Measurements from ENCODE around the gene ACACB. TPM values are rescaled to one million over a fixed set of nuclear protein-coding genes. Genes with fewer than 3 reads are reported as not detected.

Gene ACACB
- total RNA-seq, 1 experiment from 2014 or later: 26.2 TPM

DNA sequence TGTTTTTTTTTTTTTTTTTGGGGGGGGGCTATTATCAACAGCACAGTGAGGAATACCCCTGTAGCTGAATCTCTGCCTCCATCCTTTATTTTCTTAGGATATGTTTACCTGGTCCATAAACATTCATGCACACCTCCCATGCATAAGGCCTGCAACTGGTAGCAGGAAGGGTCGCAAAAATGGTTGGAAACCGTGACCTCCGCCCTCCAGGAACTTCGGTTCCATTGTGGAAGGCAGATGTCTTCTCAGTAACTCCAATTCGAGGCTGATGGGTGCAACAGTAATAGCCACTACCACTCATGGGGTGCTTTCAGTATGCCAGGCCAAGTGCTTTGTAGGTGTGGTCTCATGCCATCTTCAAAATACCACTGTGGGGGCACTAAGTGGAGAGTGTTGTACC, 40.2 kb downstream of the ACACB start:
- Mint-ChIP-seq H3K9me3 (ENCODE audit: unreplicated experiment) (no peaks in the 10 kb centered on the region), H3K27ac (ENCODE audit: unreplicated experiment) (no peak overlapping the region), H3K27me3 (ENCODE audit: insufficient read depth, unreplicated experiment) (no peaks in the 10 kb centered on the region), H3K4me1 (ENCODE audit: low read depth, unreplicated experiment) (no peaks in the 10 kb centered on the region), H3K36me3 (ENCODE audit: insufficient read depth, unreplicated experiment) (no peaks in the 10 kb centered on the region), H3K4me3 (ENCODE audit: unreplicated experiment) (no peak overlapping the region)
- peaks cover 4% of the 10 kb centered on the region; the same call in 1 of the 2 replicates for H3K4me1 ChIP-seq
- no peaks in the 10 kb centered on the region for H3K27me3 ChIP-seq (replicated peaks; ENCODE audit: control insufficient read depth, insufficient read depth, low read length)
- H3K9me3 ChIP-seq: no peaks in the 10 kb centered on the region
- DNase-seq: no peak
- CTCF ChIA-PET: no interaction called here
- POLR2A ChIA-PET: no interaction called here
- TF ChIP-seq, protein P1, sequence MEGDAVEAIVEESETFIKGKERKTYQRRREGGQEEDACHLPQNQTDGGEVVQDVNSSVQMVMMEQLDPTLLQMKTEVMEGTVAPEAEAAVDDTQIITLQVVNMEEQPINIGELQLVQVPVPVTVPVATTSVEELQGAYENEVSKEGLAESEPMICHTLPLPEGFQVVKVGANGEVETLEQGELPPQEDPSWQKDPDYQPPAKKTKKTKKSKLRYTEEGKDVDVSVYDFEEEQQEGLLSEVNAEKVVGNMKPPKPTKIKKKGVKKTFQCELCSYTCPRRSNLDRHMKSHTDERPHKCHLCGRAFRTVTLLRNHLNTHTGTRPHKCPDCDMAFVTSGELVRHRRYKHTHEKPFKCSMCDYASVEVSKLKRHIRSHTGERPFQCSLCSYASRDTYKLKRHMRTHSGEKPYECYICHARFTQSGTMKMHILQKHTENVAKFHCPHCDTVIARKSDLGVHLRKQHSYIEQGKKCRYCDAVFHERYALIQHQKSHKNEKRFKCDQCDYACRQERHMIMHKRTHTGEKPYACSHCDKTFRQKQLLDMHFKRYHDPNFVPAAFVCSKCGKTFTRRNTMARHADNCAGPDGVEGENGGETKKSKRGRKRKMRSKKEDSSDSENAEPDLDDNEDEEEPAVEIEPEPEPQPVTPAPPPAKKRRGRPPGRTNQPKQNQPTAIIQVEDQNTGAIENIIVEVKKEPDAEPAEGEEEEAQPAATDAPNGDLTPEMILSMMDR (IDR thresholded peaks at IDR 0.05; ENCODE audit: insufficient read depth in 1 of 2, low read depth in 1 of 2, low read length in 1 of 2, severe bottlenecking in 1 of 2, unreplicated experiment in 1 of 2): no peak
- H3K36me3 ChIP-seq (ENCODE audit: control insufficient read depth, insufficient read depth, low read length): no peaks in the 10 kb centered on the region; the same call in 1 of the 2 replicates
- no peak overlapping the region for H3K4me3 ChIP-seq (ENCODE audit: low read depth, low read length)
- intact Hi-C loops (cut with micrococcal nuclease; ENCODE audit: unreplicated experiment): no loop called here
- no TSS peak for BruUV-seq (replicated peaks)

DNA sequence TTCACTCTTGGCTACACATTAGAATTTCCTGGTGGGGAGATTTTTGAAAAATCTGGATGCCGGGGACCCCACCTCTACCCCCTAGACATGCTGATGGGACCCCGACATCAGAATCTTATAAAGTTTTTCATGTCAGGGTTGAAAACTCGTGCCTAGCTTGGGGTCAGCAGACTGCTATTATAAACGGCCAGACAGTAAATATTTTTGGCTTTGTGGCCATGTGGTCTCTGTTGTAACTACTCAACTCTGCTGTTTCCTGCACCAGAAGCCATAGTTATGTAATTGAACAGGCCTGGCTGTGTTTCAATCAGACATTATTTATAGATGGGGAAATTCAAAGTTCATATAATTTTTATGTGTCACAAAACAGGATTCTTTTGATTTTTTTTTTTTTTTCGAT, 41.6 kb downstream of the ACACB start:
- ChIA-PET POLR2A (no interaction called here), CTCF (no interaction called here)
- Histone ChIP-seq H3K27me3 (replicated peaks; ENCODE audit: control insufficient read depth, insufficient read depth, low read length) (no peaks in the 10 kb centered on the region), H3K9me3 (no peaks in the 10 kb centered on the region), H3K36me3 (ENCODE audit: control insufficient read depth, insufficient read depth, low read length) (no peaks in the 10 kb centered on the region; the same call in 1 of the 2 replicates), H3K4me1 (peaks cover 4% of the 10 kb centered on the region; the same call in 1 of the 2 replicates), H3K4me3 (ENCODE audit: low read depth, low read length) (no peak overlapping the region)
- H3K36me3 Mint-ChIP-seq (ENCODE audit: insufficient read depth, unreplicated experiment): no peaks in the 10 kb centered on the region
- H3K4me3 Mint-ChIP-seq (ENCODE audit: unreplicated experiment): no peak overlapping the region
- H3K27me3 Mint-ChIP-seq (ENCODE audit: insufficient read depth, unreplicated experiment): no peaks in the 10 kb centered on the region
- no peaks in the 10 kb centered on the region for H3K4me1 Mint-ChIP-seq (ENCODE audit: low read depth, unreplicated experiment)
- no peak overlapping the region for H3K27ac Mint-ChIP-seq (ENCODE audit: unreplicated experiment)
- no peak for DNase-seq
- no peaks in the 10 kb centered on the region for H3K9me3 Mint-ChIP-seq (ENCODE audit: unreplicated experiment)
- intact Hi-C loops (cut with micrococcal nuclease; ENCODE audit: unreplicated experiment): no loop called here
- TF ChIP-seq, protein P1 (IDR thresholded peaks at IDR 0.05; ENCODE audit: insufficient read depth in 1 of 2, low read depth in 1 of 2, low read length in 1 of 2, severe bottlenecking in 1 of 2, unreplicated experiment in 1 of 2): no peak
- BruUV-seq (replicated peaks): no TSS peak

GRCh38 chr12:109160433-109160832, 44.0 kb downstream of the ACACB start:
- Mint-ChIP-seq H3K27me3 (ENCODE audit: insufficient read depth, unreplicated experiment) (no peaks in the 10 kb centered on the region), H3K4me3 (ENCODE audit: unreplicated experiment) (no peak overlapping the region), H3K36me3 (ENCODE audit: insufficient read depth, unreplicated experiment) (peaks cover 1% of the 10 kb centered on the region), H3K9me3 (ENCODE audit: unreplicated experiment) (no peaks in the 10 kb centered on the region), H3K4me1 (ENCODE audit: low read depth, unreplicated experiment) (no peaks in the 10 kb centered on the region), H3K27ac (ENCODE audit: unreplicated experiment) (no peak overlapping the region)
- intact Hi-C loops (cut with micrococcal nuclease; ENCODE audit: unreplicated experiment): no loop called here
- ChIA-PET CTCF (no interaction called here), POLR2A (interaction anchor here (0.6 kb wide), 1 partner anchor 16 kb away, joined by 8 read pairs; no protein-coding TSS in a partner anchor)
- TF ChIP-seq, protein P1 (IDR thresholded peaks at IDR 0.05; ENCODE audit: insufficient read depth in 1 of 2, low read depth in 1 of 2, low read length in 1 of 2, severe bottlenecking in 1 of 2, unreplicated experiment in 1 of 2): no peak
- Histone ChIP-seq H3K27me3 (replicated peaks; ENCODE audit: control insufficient read depth, insufficient read depth, low read length) (no peaks in the 10 kb centered on the region), H3K9me3 (no peaks in the 10 kb centered on the region), H3K36me3 (ENCODE audit: control insufficient read depth, insufficient read depth, low read length) (no peaks in the 10 kb centered on the region; the same call in 1 of the 2 replicates), H3K4me3 (ENCODE audit: low read depth, low read length) (no peak overlapping the region), H3K4me1 (0 out of 2 replicates have a peak, but pooled peaks cover 4% of the 10 kb centered on the region)
- DNase-seq: no peak
- BruUV-seq (replicated peaks): no TSS peak
